Cardiac muscle cell (in vitro differentiated cells and primary cell): ENCODE measurements around the gene TIGD1. TPM values are rescaled to one million over a fixed set of nuclear protein-coding genes. Genes with fewer than 3 reads are reported as not detected.

Source experiments
- DNase-seq, 2 donors: peaks; one replicate each; pipeline versions ENCODE4 v3.0.0 to v3.0.0-alpha.2; 2010 to 2017; ENCODE audit warnings: low read depth in 1 of 2, low spot score in 1 of 2
- H3K27ac ChIP-seq: fragments of 200-600 bp; sonication (generic); 2 replicates; pipeline ENCODE4 v1.5.1; 2016
- H3K27me3 ChIP-seq: fragments of 200-600 bp; sonication (generic); 2 replicates; pipeline ENCODE4 v1.6.0; 2016; ENCODE audit warnings: control low read depth
- H3K36me3 ChIP-seq: fragments of 200-600 bp; sonication (generic); 2 replicates; pipeline ENCODE4 v1.5.1; 2016; ENCODE audit warnings: control low read depth
- H3K4me1 ChIP-seq: fragments of 200-600 bp; sonication (generic); 2 replicates; pipeline ENCODE4 v1.8.1; 2017; ENCODE audit warnings: low read depth, mild to moderate bottlenecking, mixed run types
- H3K4me3 ChIP-seq: fragments of 200-600 bp; sonication (generic); 2 replicates; pipeline ENCODE4 v1.5.1; 2016; ENCODE audit warnings: mild to moderate bottlenecking
- H3K9me3 ChIP-seq: fragments of 200-600 bp; sonication (generic); 2 replicates; pipeline ENCODE4 v1.5.1; 2017; ENCODE audit warnings: low read depth, mild to moderate bottlenecking, control low read depth
- polyA plus RNA-seq: library from polyadenylated mRNA; unstranded; fragments of >200 nt; fragmentation: Nextera tagmentation; extraction: Ambion mirVana; gene quantifications from 2 replicates; pipeline ENCODE4 v1.2.1, GENCODE V29; 2016
- total RNA-seq: library from RNA; depleted of rRNA; stranded (reverse); fragments of >200 nt; gene quantifications from 2 replicates; pipeline ENCODE4 v1.2.3, GENCODE V29; 2016
- TF ChIP-seq, protein P1 (sequence below): IDR thresholded peaks from 2 replicates; pipeline ENCODE4 v1.5.1; 2012; ENCODE audit warnings: low read depth, mild to moderate bottlenecking, low read length

Gene TIGD1
- total and polyA plus RNA-seq, 2 experiments from 2014 or later, result 10.6 to 12.5 TPM

GRCh38 chr2:232503809-232504323 lies 46.5 kb downstream of the TIGD1 start:
- Histone ChIP-seq H3K9me3 (no peaks in the 10 kb centered on the region), H3K27ac (no peak overlapping the region), H3K4me1 (peaks cover 21% of the 10 kb centered on the region), H3K36me3 (no peaks in the 10 kb centered on the region), H3K4me3 (no peak overlapping the region), H3K27me3 (peaks cover 36% of the 10 kb centered on the region)
- no peak for DNase-seq
- TF ChIP-seq, protein P1, sequence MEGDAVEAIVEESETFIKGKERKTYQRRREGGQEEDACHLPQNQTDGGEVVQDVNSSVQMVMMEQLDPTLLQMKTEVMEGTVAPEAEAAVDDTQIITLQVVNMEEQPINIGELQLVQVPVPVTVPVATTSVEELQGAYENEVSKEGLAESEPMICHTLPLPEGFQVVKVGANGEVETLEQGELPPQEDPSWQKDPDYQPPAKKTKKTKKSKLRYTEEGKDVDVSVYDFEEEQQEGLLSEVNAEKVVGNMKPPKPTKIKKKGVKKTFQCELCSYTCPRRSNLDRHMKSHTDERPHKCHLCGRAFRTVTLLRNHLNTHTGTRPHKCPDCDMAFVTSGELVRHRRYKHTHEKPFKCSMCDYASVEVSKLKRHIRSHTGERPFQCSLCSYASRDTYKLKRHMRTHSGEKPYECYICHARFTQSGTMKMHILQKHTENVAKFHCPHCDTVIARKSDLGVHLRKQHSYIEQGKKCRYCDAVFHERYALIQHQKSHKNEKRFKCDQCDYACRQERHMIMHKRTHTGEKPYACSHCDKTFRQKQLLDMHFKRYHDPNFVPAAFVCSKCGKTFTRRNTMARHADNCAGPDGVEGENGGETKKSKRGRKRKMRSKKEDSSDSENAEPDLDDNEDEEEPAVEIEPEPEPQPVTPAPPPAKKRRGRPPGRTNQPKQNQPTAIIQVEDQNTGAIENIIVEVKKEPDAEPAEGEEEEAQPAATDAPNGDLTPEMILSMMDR, result no peak

GRCh38 chr2:232502911-232503808 lies 47.2 kb downstream of the TIGD1 start:
- TF ChIP-seq, protein P1, result no peak
- Histone ChIP-seq H3K9me3 (no peaks in the 10 kb centered on the region), H3K36me3 (no peaks in the 10 kb centered on the region), H3K4me3 (peak overlapping the region; percentile 30), H3K27ac (no peak overlapping the region), H3K27me3 (peaks cover 36% of the 10 kb centered on the region), H3K4me1 (peaks cover 21% of the 10 kb centered on the region)
- peak; percentile 45 to 48 for DNase-seq

DNA sequence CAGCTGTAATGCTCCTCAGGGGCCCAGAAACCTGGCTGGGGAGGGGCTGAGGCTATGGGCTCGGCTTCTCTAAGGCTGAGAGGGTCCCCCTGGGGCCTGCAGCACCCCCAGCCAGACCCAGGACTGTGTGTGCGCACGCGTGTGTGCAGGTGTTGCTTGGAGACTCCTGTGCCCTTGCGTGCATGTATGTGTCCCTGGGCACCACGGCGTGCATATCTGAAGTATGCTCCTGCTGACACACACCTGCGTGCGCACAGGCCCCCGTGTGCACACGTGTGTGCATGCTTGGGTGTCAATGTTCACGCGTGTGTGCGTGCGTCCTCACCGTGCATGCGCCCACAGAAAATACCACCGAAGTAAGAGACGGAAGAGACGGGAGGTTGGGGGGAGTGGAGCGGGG lies 47.8 kb downstream of the TIGD1 start:
- Histone ChIP-seq H3K27ac (no peak overlapping the region), H3K4me1 (peaks cover 21% of the 10 kb centered on the region), H3K27me3 (peaks cover 36% of the 10 kb centered on the region), H3K4me3 (peak overlapping the region; percentile 30), H3K9me3 (no peaks in the 10 kb centered on the region), H3K36me3 (no peaks in the 10 kb centered on the region)
- no peak for DNase-seq
- TF ChIP-seq, protein P1, result no peak

GRCh38 chr2:232501794-232502390 lies 48.5 kb downstream of the TIGD1 start:
- Histone ChIP-seq H3K4me3 (no peak overlapping the region), H3K27ac (no peak overlapping the region), H3K4me1 (peaks cover 21% of the 10 kb centered on the region)

GRCh38 chr2:232501331-232501771 lies 49.0 kb downstream of the TIGD1 start:
- DNase-seq, result no peak
- TF ChIP-seq, protein P1, result no peak
- Histone ChIP-seq H3K27me3 (peaks cover 36% of the 10 kb centered on the region), H3K36me3 (no peaks in the 10 kb centered on the region), H3K9me3 (no peaks in the 10 kb centered on the region), H3K4me3 (no peak overlapping the region), H3K4me1 (peaks cover 21% of the 10 kb centered on the region), H3K27ac (no peak overlapping the region)

More at GRCh38 chr2:232501794-232502390, 48.5 kb downstream of the TIGD1 start:
- TF ChIP-seq, protein P1, result no peak
- H3K27me3 ChIP-seq, result peaks cover 36% of the 10 kb centered on the region
- H3K36me3 ChIP-seq, result no peaks in the 10 kb centered on the region
- no peak for DNase-seq
- no peaks in the 10 kb centered on the region for H3K9me3 ChIP-seq
